SK-N-SH (cell line): ENCODE results near the gene CEBPG. TPM values are rescaled to one million over a fixed set of nuclear protein-coding genes. Genes with fewer than 3 reads are reported as not detected.

ENCODE experiments used
- CTCF ChIA-PET: fragments of 300-600, 350-600 bp; formaldehyde crosslinking; extraction: SDS; loops from one replicate; lab custom pipeline; 2021; lab: Yijun Ruan, JAX
- POLR2A ChIA-PET: fragments of 350-600 bp; sonication (Branson Sonifier 250); formaldehyde crosslinking; extraction: SDS; loops from one replicate; lab custom pipeline; 2020; ENCODE audit warnings: antibody characterized with exemption, inconsistent platforms; lab: Yijun Ruan, JAX
- DNase-seq: peaks from one replicate; pipeline ENCODE4 v3.0.0; 2012
- H2AFZ ChIP-seq: fragments of 200-600 bp; sonication (generic); 2 replicates; pipeline ENCODE4 v1.8.1; 2016; ENCODE audit warnings: antibody characterized with exemption, mild to moderate bottlenecking, low read depth
- H3F3A ChIP-seq: fragments of 200-600 bp; sonication (generic); replicated peaks from 2 replicates; pipeline ENCODE3; 2016; ENCODE audit warnings: antibody characterized with exemption, mild to moderate bottlenecking; ENCODE audit not compliant: insufficient read depth
- H3K27ac ChIP-seq, 2 experiments: fragments of 200-500 bp in 1 of 2; fragments of 200-600 bp in 1 of 2; sonication (Bioruptor generic) in 1 of 2; sonication (generic), shearing (Covaris generic) in 1 of 2; 2 replicates each; pipeline versions ENCODE4 v1.5.1 to v1.6.1; 2014 to 2016; ENCODE audit warnings: low read depth in 2 of 2, inconsistent platforms in 1 of 2, low read length in 1 of 2, mild to moderate bottlenecking in 1 of 2, mixed read lengths in 1 of 2
- H3K27me3 ChIP-seq: fragments of 200-600 bp; sonication (generic), shearing (Covaris generic); 2 replicates; pipeline ENCODE4 v1.6.1; 2016; ENCODE audit warnings: mixed run types; ENCODE audit not compliant: insufficient read depth
- H3K36me3 ChIP-seq, 2 experiments: fragments of 200-500 bp in 1 of 2; fragments of 200-600 bp in 1 of 2; sonication (Bioruptor generic) in 1 of 2; sonication (generic) in 1 of 2; replicated peaks in 1 of 2; 2 replicates each; pipeline versions ENCODE3 to v1.5.1; 2014 to 2016; ENCODE audit warnings: low read length in 1 of 2, mild to moderate bottlenecking in 1 of 2; ENCODE audit not compliant: insufficient read depth in 2 of 2, control insufficient read depth in 1 of 2
- H3K4me1 ChIP-seq, 2 experiments: fragments of 200-500 bp in 1 of 2; fragments of 200-600 bp in 1 of 2; sonication (Bioruptor generic) in 1 of 2; sonication (generic), shearing (Covaris generic) in 1 of 2; 2 replicates each; pipeline versions ENCODE4 v1.5.1 to v1.6.1; 2014 to 2016; ENCODE audit warnings: low read depth in 1 of 2, low read length in 1 of 2, mixed run types in 1 of 2; ENCODE audit not compliant: insufficient read depth in 2 of 2, control insufficient read depth in 1 of 2
- H3K4me2 ChIP-seq: fragments of 200-600 bp; sonication (generic), shearing (Covaris generic); 2 replicates; pipeline ENCODE4 v1.6.1; 2017; ENCODE audit warnings: mixed run types
- H3K4me3 ChIP-seq, 2 experiments: fragments of 200-500 bp in 1 of 2; fragments of 200-600 bp in 1 of 2; sonication (Bioruptor generic) in 1 of 2; sonication (generic), shearing (Covaris generic) in 1 of 2; 2 replicates each; pipeline versions ENCODE4 v1.5.1 to v1.8.1; 2014 to 2016; ENCODE audit warnings: low read depth in 2 of 2, inconsistent platforms in 1 of 2, low read length in 1 of 2, mild to moderate bottlenecking in 1 of 2, mixed read lengths in 1 of 2, moderate library complexity in 1 of 2
- H3K79me2 ChIP-seq: fragments of 200-600 bp; sonication (generic); 2 replicates; pipeline ENCODE4 v1.8.1; 2017; ENCODE audit warnings: mild to moderate bottlenecking; ENCODE audit not compliant: insufficient read depth
- H3K9ac ChIP-seq: fragments of 200-600 bp; sonication (generic); 2 replicates; pipeline ENCODE4 v1.6.1; 2017; ENCODE audit warnings: mixed run types
- H3K9me2 ChIP-seq: fragments of 200-600 bp; sonication (generic); 2 replicates; pipeline ENCODE4 v1.6.1; 2017; ENCODE audit warnings: mixed run types
- H3K9me3 ChIP-seq: fragments of 200-600 bp; sonication (generic); 2 replicates; pipeline ENCODE4 v1.6.1; 2017; ENCODE audit warnings: mixed run types, mild to moderate bottlenecking, moderate library complexity
- H4K20me1 ChIP-seq: fragments of 200-600 bp; sonication (generic); 2 replicates; pipeline ENCODE4 v1.6.1; 2017; ENCODE audit warnings: mild to moderate bottlenecking, mixed run types; ENCODE audit not compliant: insufficient read depth
- CTCF ChIP-seq: fragments of 200-600 bp; sonication (generic); IDR thresholded peaks from 2 replicates; pipeline ENCODE4 v1.6.1; 2017; ENCODE audit warnings: antibody characterized with exemption, mild to moderate bottlenecking, moderate library complexity
- EP300 ChIP-seq, 2 experiments: IDR thresholded peaks; 2 replicates each; pipeline versions ENCODE4 v1.4.0 to v1.6.1; 2012; ENCODE audit warnings: borderline replicate concordance in 1 of 2, low read depth in 1 of 2, low read length in 1 of 2
- FOXJ3 ChIP-seq: sonication (generic); formaldehyde crosslinking; IDR thresholded peaks from 2 replicates; pipeline ENCODE4 v1.5.1; 2020; ENCODE audit warnings: mild to moderate bottlenecking, missing genetic modification reagents
- IRF3 ChIP-seq: fragments of 150-350 bp; IDR thresholded peaks from 2 replicates; pipeline ENCODE4 v1.6.1; 2016; ENCODE audit warnings: mild to moderate bottlenecking, low read depth, low read length
- MXI1 ChIP-seq: IDR thresholded peaks from 2 replicates; pipeline ENCODE4 v1.6.1; 2012; ENCODE audit warnings: mild to moderate bottlenecking, low read depth, low read length, improper control_type of control experiment
- NFIC ChIP-seq: IDR thresholded peaks from 2 replicates; pipeline ENCODE4 v1.4.0; 2012; ENCODE audit warnings: borderline replicate concordance
- POLR2AphosphoS5 ChIP-seq: IDR thresholded peaks from 2 replicates; pipeline ENCODE4 v1.6.1; 2012; ENCODE audit warnings: low read depth, low read length
- RFX5 ChIP-seq: IDR thresholded peaks from 2 replicates; pipeline ENCODE4 v1.6.1; 2012; ENCODE audit warnings: mild to moderate bottlenecking, improper control_type of control experiment, low read length
- SMC3 ChIP-seq: IDR thresholded peaks from 2 replicates; pipeline ENCODE4 v1.6.1; 2012; ENCODE audit warnings: low read depth, low read length, improper control_type of control experiment
- WGBS: methylation state at CpG from one replicate; pipeline ENCODE4 v1.1.6; 2017; ENCODE audit warnings: low lambda C conversion rate; 5-methylcytosine and 5-hydroxymethylcytosine counted together
- polyA plus RNA-seq, 3 experiments: library from polyadenylated mRNA; depleted of rRNA; stranded (reverse); fragments of >200 nt; gene quantifications; 2 replicates each; pipeline ENCODE4 v1.2.3, GENCODE V29; 2012
- TF ChIP-seq, protein P1 (sequence below): IDR thresholded peaks from 2 replicates; pipeline ENCODE4 v1.4.0; 2012; ENCODE audit warnings: low read depth

CEBPG gene
- polyA plus RNA-seq, 1 of the 3 experiments (the other 2 are of a cell fraction), result 9.1 TPM

DNA sequence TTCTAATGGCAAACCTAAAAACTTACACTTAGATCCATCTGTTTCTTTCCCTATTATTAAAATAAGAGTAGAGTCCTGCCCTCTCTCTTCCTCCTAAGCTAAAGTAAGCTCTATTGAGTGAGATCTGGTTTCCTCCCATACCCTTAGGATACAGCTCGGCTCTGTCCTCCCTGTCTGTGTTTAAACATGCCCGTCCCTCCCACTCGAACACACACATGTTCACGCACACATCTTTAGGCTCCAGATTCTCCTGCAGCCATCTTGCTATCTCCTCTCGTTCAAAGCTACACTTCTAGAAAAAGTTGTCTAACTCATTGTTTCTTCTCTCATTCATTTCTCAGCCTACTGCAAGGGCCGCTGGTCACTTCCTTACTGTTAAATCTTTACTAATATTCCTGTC is 15.1 kb upstream of the CEBPG start:
- H3K27ac ChIP-seq, result no peak overlapping the region
- no peaks in the 10 kb centered on the region; the same call in 1 of the 2 replicates for H3K27me3 ChIP-seq
- H4K20me1 ChIP-seq, result no peaks in the 10 kb centered on the region
- no peaks in the 10 kb centered on the region for H3F3A ChIP-seq
- WGBS, result 50% methylated on average over 6 of the region's 6 CpGs
- H3K4me2 ChIP-seq, result no peak overlapping the region
- H3K79me2 ChIP-seq, result no peaks in the 10 kb centered on the region
- no peak overlapping the region for H3K9ac ChIP-seq
- no peaks in the 10 kb centered on the region for H3K36me3 ChIP-seq
- no peak overlapping the region for H2AFZ ChIP-seq
- no peak overlapping the region for H3K4me3 ChIP-seq
- no peaks in the 10 kb centered on the region for H3K4me1 ChIP-seq
- ChIA-PET POLR2A (no interaction called here), CTCF (interaction anchor here (0.8 to 1.6 kb wide), 5 partner anchors 9 to 123 kb away, joined by 3 to 5 read pairs (median 3); no protein-coding TSS in a partner anchor)
- DNase-seq, result no peak
- H3K9me2 ChIP-seq, result no peaks in the 10 kb centered on the region
- H3K9me3 ChIP-seq, result no peaks in the 10 kb centered on the region
- TF ChIP-seq NFIC (no peak), CTCF (no peak), SMC3 (no peak), MXI1 (no peak), FOXJ3 (CRISPR knock-in tag) (no peak), RFX5 (no peak), EP300 (IDR thresholded peaks at IDR 0.05; ENCODE audit: borderline replicate concordance in 1 of 2, low read depth in 1 of 2, low read length in 1 of 2) (no peak)
- TF ChIP-seq, protein P1, sequence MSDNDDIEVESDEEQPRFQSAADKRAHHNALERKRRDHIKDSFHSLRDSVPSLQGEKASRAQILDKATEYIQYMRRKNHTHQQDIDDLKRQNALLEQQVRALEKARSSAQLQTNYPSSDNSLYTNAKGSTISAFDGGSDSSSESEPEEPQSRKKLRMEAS, result no peak
- TF ChIP-seq, all 33 proteins: peak for 0

DNA sequence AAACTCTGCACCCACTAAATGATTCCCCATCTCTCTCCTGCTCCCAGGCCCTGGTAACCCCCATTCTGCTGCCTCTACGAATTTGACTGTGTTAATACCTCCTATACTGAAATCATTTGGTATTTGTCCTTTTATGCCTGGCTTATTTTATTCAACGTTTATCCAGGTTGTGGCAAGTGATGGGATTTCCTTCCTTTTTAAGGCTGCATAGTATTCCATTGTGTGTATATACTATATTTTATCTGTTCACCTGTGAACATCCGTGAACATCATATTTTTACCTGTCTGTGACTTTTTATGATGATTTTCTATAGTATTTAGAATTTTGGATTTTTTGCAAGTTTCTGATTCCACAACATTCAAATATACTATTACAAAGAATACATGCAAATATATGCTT is 13.9 kb upstream of the CEBPG start:
- no peak overlapping the region for H2AFZ ChIP-seq
- H3K9ac ChIP-seq, result no peak overlapping the region
- TF ChIP-seq IRF3, result no peak
- TF ChIP-seq POLR2AphosphoS5, result no peak
- no peak for TF ChIP-seq MXI1
- no peak for TF ChIP-seq FOXJ3 (CRISPR knock-in tag)
- H3K9me3 ChIP-seq, result no peaks in the 10 kb centered on the region
- 7% methylated on average over 3 of the region's 3 CpGs for WGBS
- no peak overlapping the region for H3K4me3 ChIP-seq
- no peaks in the 10 kb centered on the region for H3K79me2 ChIP-seq
- POLR2A ChIA-PET, result no interaction called here
- no peaks in the 10 kb centered on the region for H3K36me3 ChIP-seq
- peaks cover 2% of the 10 kb centered on the region; the same call in 1 of the 2 replicates for H3K27me3 ChIP-seq
- H4K20me1 ChIP-seq, result no peaks in the 10 kb centered on the region
- no peaks in the 10 kb centered on the region for H3K4me1 ChIP-seq
- DNase-seq, result no peak
- H3K27ac ChIP-seq, result no peak overlapping the region
- H3F3A ChIP-seq, result no peaks in the 10 kb centered on the region
- no peak overlapping the region for H3K4me2 ChIP-seq
- CTCF ChIA-PET, result interaction anchor here (0.9 kb wide), 1 partner anchor 405 kb away, joined by 3 read pairs; no protein-coding TSS in a partner anchor
- H3K9me2 ChIP-seq, result no peaks in the 10 kb centered on the region
